Measurements from ENCODE around the gene AGAP1.

The AGAP1 gene

GRCh38 chr2:235623111-235623510 is 129.3 kb downstream of the AGAP1 start:
- H3K27me3 ChIP-seq (ENCODE audit: control insufficient read depth, insufficient read depth, low read length), result no peaks in the 10 kb centered on the region

GRCh38 chr2:235623752-235624151 is 129.9 kb downstream of the AGAP1 start:
- no peak overlapping the region for H3K4me3 ChIP-seq (ENCODE audit: low read depth, low read length)
- H3K36me3 ChIP-seq (ENCODE audit: control insufficient read depth, insufficient read depth, low read length), result no peaks in the 10 kb centered on the region
- H3K4me1 ChIP-seq (ENCODE audit: control insufficient read depth, insufficient read depth, low read length), result no peaks in the 10 kb centered on the region
- no peak overlapping the region for H3K27ac ChIP-seq (ENCODE audit: low read depth, low read length)
- no peaks in the 10 kb centered on the region for H3K27me3 ChIP-seq (ENCODE audit: control insufficient read depth, insufficient read depth, low read length)
- H3K9me3 ChIP-seq (ENCODE audit: control insufficient read depth, insufficient read depth, low read depth, low read length), result peaks cover 2% of the 10 kb centered on the region; the same call in 1 of the 2 replicates
- H3K9ac ChIP-seq (ENCODE audit: low read length), result no peak overlapping the region

More at GRCh38 chr2:235623111-235623510, 129.3 kb downstream of the AGAP1 start:
- no peak overlapping the region for H3K4me3 ChIP-seq (ENCODE audit: low read depth, low read length)
- no peak overlapping the region for H3K9ac ChIP-seq (ENCODE audit: low read length)
- no peaks in the 10 kb centered on the region for H3K36me3 ChIP-seq (ENCODE audit: control insufficient read depth, insufficient read depth, low read length)
- H3K4me1 ChIP-seq (ENCODE audit: control insufficient read depth, insufficient read depth, low read length), result no peaks in the 10 kb centered on the region
- H3K9me3 ChIP-seq (ENCODE audit: control insufficient read depth, insufficient read depth, low read depth, low read length), result peaks cover 4% of the 10 kb centered on the region; the same call in 1 of the 2 replicates
- H3K27ac ChIP-seq (ENCODE audit: low read depth, low read length), result no peak overlapping the region

GRCh38 chr2:235626658-235627057 is 132.8 kb downstream of the AGAP1 start:
- Histone ChIP-seq H3K4me1 (ENCODE audit: control insufficient read depth, insufficient read depth, low read length) (no peaks in the 10 kb centered on the region), H3K4me3 (ENCODE audit: low read depth, low read length) (no peak overlapping the region), H3K27ac (ENCODE audit: low read depth, low read length) (no peak overlapping the region), H3K9ac (ENCODE audit: low read length) (no peak overlapping the region), H3K36me3 (ENCODE audit: control insufficient read depth, insufficient read depth, low read length) (no peaks in the 10 kb centered on the region), H3K27me3 (ENCODE audit: control insufficient read depth, insufficient read depth, low read length) (no peaks in the 10 kb centered on the region), H3K9me3 (ENCODE audit: control insufficient read depth, insufficient read depth, low read depth, low read length) (no peaks in the 10 kb centered on the region)

- Histone ChIP-seq H3K27me3 (ENCODE audit: control insufficient read depth, insufficient read depth, low read length) (no peaks in the 10 kb centered on the region), H3K9ac (ENCODE audit: low read length) (no peak overlapping the region), H3K27ac (ENCODE audit: low read depth, low read length) (no peak overlapping the region), H3K4me3 (ENCODE audit: low read depth, low read length) (no peak overlapping the region), H3K36me3 (ENCODE audit: control insufficient read depth, insufficient read depth, low read length) (no peaks in the 10 kb centered on the region), H3K4me1 (ENCODE audit: control insufficient read depth, insufficient read depth, low read length) (no peaks in the 10 kb centered on the region), H3K9me3 (ENCODE audit: control insufficient read depth, insufficient read depth, low read depth, low read length) (no peaks in the 10 kb centered on the region)
These were observed 133.8 kb downstream of the AGAP1 start for GRCh38 chr2:235627682-235628081.

DNA sequence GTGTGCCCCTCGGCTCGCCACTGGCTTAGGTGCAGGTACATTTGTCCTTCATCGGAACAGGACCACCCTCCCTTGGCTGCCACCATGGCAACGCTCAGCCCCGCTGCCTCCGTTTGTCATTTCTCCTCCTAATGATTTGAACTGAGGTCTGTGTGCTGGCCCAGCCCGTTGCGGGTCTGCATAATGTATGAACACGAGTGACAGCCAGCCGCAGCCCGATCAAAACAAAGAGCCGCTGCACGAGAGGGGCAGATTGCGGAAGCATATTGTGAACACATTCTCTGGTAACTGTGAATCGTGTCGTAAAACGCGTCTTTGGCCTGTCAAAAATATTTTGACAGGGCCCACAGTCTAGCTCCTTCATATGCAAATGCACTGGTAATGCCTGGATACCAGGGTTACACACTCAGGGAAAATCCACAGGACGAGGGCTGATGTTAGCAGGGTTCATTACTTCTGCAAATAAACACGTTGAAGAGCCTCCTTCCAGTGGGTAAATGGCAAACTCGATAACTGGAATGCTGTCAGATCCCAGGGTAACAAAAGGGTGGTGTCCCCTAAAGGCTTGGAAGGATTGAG is 137.0 kb downstream of the AGAP1 start:
- Histone ChIP-seq H3K9ac (ENCODE audit: low read length) (no peak overlapping the region), H3K9me3 (ENCODE audit: control insufficient read depth, insufficient read depth, low read depth, low read length) (no peaks in the 10 kb centered on the region), H3K4me1 (ENCODE audit: control insufficient read depth, insufficient read depth, low read length) (peaks cover 3% of the 10 kb centered on the region), H3K27me3 (ENCODE audit: control insufficient read depth, insufficient read depth, low read length) (no peaks in the 10 kb centered on the region), H3K36me3 (ENCODE audit: control insufficient read depth, insufficient read depth, low read length) (no peaks in the 10 kb centered on the region), H3K4me3 (ENCODE audit: low read depth, low read length) (no peak overlapping the region), H3K27ac (ENCODE audit: low read depth, low read length) (no peak overlapping the region)

DNA sequence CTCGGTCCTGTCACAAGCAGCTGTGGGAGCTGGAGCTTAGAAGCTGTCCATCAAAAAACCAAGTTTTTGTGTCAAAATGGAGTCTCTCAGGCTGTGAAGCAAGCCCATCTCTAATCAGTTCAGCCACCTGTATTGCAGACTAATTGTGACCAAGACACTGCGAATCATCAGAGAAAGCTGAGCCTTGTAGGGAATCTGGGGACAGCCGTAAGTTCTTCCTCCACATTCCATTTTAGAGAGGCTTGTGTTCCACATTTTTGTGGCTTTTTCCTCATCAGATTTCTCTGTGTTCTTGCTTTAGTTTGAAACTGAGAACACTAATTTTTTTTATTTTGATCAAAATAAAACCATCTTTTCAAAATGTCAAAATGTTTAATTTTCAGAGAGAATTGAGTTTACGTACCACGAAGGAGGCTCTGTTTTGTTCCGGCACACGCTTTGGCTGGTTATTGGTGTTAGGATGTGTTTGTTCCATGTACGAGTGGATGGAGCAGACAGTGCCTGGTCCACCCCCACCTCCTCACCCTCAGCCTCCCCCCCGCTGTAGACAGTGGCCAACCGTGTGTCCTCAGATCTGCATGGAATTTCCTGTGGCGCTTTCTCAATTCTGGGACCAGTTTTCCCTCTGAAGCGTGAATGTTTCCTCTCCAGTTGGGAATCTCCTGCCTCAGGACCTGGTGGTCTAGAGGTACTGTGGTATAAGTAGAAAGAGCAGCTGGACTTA is 140.8 kb downstream of the AGAP1 start:
- H3K9ac ChIP-seq (ENCODE audit: low read length), result no peak overlapping the region

DNA sequence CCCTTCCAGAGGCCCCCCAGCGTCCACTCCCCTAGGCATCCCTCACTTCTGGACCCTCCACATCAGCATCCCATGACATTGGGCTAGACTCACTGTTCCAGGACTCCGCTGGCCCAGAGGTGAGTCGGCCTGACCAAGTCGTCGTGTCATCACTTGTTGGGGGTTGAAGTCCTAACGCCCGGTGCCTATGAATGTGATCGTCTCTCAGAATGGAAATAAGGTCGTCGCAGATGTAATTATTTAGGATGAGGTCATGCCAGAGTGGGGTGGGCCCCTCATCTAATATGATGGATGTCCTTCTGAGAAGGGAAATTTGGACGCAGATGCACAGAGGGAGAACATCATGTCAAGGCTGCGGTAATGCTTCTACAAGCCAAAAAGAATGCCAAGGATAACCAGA is 142.7 kb downstream of the AGAP1 start:
- Histone ChIP-seq H3K4me3 (ENCODE audit: low read depth, low read length) (no peak overlapping the region), H3K4me1 (ENCODE audit: control insufficient read depth, insufficient read depth, low read length) (peaks cover 37% of the 10 kb centered on the region), H3K9ac (ENCODE audit: low read length) (no peak overlapping the region), H3K9me3 (ENCODE audit: control insufficient read depth, insufficient read depth, low read depth, low read length) (no peaks in the 10 kb centered on the region), H3K27me3 (ENCODE audit: control insufficient read depth, insufficient read depth, low read length) (no peaks in the 10 kb centered on the region), H3K36me3 (ENCODE audit: control insufficient read depth, insufficient read depth, low read length) (no peaks in the 10 kb centered on the region), H3K27ac (ENCODE audit: low read depth, low read length) (no peak overlapping the region)

More for the DNA sequence above, 140.8 kb downstream of the AGAP1 start:
- H3K27me3 ChIP-seq (ENCODE audit: control insufficient read depth, insufficient read depth, low read length), result no peaks in the 10 kb centered on the region
- no peaks in the 10 kb centered on the region for H3K9me3 ChIP-seq (ENCODE audit: control insufficient read depth, insufficient read depth, low read depth, low read length)
- H3K36me3 ChIP-seq (ENCODE audit: control insufficient read depth, insufficient read depth, low read length), result no peaks in the 10 kb centered on the region
- H3K4me1 ChIP-seq (ENCODE audit: control insufficient read depth, insufficient read depth, low read length), result peaks cover 18% of the 10 kb centered on the region
- H3K27ac ChIP-seq (ENCODE audit: low read depth, low read length), result no peak overlapping the region
- H3K4me3 ChIP-seq (ENCODE audit: low read depth, low read length), result no peak overlapping the region

DNA sequence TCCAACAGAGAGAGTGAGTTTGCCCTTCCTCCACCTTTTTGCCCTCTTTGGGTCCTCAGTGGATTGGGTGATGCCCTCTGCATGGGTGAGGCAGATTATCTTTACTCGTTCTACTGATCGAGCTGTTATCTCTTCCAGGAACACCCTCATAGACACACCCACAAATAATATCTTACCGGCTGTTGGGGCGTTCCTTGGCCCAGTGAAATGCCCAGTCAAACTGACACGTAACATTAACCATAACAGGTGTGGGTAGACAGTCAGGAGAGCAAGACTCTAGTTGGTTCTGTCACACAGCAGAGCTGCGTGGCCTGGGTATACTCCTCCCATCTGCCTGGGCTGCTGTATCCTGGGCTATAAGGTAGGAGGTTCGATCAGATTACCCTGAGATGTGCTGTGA is 144.1 kb downstream of the AGAP1 start:
- H3K27me3 ChIP-seq (ENCODE audit: control insufficient read depth, insufficient read depth, low read length), result no peaks in the 10 kb centered on the region
- no peak overlapping the region for H3K9ac ChIP-seq (ENCODE audit: low read length)
- no peak overlapping the region for H3K4me3 ChIP-seq (ENCODE audit: low read depth, low read length)
- peaks cover 50% of the 10 kb centered on the region for H3K4me1 ChIP-seq (ENCODE audit: control insufficient read depth, insufficient read depth, low read length)
- no peaks in the 10 kb centered on the region for H3K36me3 ChIP-seq (ENCODE audit: control insufficient read depth, insufficient read depth, low read length)
- H3K27ac ChIP-seq (ENCODE audit: low read depth, low read length), result no peak overlapping the region
- H3K9me3 ChIP-seq (ENCODE audit: control insufficient read depth, insufficient read depth, low read depth, low read length), result no peaks in the 10 kb centered on the region

DNA sequence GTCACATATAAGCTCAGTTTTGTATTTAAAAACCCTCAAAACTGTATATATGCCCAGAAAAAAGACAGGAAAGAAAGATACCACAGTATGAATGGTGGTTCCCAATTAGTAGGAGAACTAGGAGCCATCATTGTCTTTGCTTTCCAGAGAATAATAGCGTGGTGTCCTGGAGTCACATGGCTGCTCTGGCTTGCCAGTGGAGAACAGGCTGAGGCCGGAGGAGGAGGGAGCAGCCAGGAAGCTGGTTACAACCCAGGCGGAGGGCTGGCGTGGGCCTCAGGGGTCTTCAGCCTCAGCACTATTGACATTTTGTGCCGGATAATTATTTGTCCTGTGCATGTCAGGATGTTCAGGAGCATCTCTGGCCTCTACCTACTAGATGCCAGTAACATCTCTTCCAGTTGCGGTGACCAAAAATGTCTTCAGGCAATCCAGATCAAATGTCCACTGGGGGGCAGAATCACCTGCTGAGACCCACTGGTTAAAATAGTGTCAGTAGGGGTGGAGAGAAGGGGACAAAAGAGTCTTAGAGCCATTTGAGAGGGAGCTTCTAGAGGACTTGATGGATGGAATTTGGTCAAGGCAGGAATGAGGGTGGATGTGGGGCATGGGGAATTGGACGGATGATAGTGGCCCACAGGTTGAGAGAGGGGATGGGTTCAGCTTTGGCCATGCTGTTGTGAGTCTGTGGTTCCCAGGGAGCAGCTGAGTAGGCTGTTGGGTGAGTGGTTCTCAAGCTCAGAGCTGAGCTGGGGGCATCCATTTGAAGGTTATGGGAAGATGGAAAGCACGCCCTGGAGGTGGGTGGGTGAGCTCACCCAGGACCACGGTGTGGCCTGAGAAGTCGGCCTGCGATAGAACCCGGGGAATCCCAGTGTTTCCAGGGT is 144.9 kb downstream of the AGAP1 start:
- Histone ChIP-seq H3K9me3 (ENCODE audit: control insufficient read depth, insufficient read depth, low read depth, low read length) (no peaks in the 10 kb centered on the region), H3K9ac (ENCODE audit: low read length) (no peak overlapping the region), H3K36me3 (ENCODE audit: control insufficient read depth, insufficient read depth, low read length) (no peaks in the 10 kb centered on the region), H3K4me3 (ENCODE audit: low read depth, low read length) (no peak overlapping the region), H3K27ac (ENCODE audit: low read depth, low read length) (no peak overlapping the region), H3K27me3 (ENCODE audit: control insufficient read depth, insufficient read depth, low read length) (no peaks in the 10 kb centered on the region), H3K4me1 (ENCODE audit: control insufficient read depth, insufficient read depth, low read length) (peaks cover 50% of the 10 kb centered on the region)

DNA sequence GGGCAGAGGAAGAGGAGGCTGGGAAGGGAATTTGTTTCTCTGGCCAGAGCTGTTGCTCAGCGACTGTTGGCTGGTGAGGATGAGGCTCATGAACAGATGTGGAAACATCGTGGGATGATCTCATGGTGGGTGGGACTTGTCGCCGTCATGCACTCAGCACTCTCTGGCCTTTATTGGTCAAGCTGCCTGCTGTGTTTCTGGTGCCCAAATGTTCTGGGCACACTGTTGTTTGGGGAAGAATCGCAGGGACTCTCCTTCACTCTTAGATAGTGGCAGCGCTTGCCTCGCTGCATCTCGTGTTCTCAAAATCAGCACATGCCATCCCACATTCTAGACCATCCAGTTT is 145.6 kb downstream of the AGAP1 start:
- Histone ChIP-seq H3K27ac (ENCODE audit: low read depth, low read length) (no peak overlapping the region), H3K36me3 (ENCODE audit: control insufficient read depth, insufficient read depth, low read length) (no peaks in the 10 kb centered on the region), H3K9ac (ENCODE audit: low read length) (no peak overlapping the region), H3K9me3 (ENCODE audit: control insufficient read depth, insufficient read depth, low read depth, low read length) (no peaks in the 10 kb centered on the region), H3K4me3 (ENCODE audit: low read depth, low read length) (no peak overlapping the region), H3K4me1 (ENCODE audit: control insufficient read depth, insufficient read depth, low read length) (peaks cover 47% of the 10 kb centered on the region), H3K27me3 (ENCODE audit: control insufficient read depth, insufficient read depth, low read length) (no peaks in the 10 kb centered on the region)

DNA sequence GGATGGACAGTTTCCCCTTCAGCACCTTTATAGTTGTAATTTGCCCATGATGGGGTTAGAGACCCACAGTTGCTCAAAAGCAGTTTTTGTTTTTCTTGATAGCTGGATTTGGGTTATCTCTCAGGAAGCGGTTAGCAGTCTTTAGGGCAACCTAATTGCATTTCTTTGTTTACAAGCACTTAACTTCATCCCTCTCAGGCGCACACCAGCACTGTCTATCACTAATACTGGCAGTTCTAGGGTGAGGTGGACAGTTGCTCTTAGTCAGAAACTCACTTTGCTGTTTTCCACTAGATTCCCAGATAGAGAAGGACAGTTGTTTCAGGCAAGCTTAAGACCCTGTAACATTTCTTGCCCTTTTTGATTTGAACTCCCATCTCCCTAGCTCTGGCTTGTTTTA is 146.0 kb downstream of the AGAP1 start:
- no peaks in the 10 kb centered on the region for H3K36me3 ChIP-seq (ENCODE audit: control insufficient read depth, insufficient read depth, low read length)
- no peaks in the 10 kb centered on the region for H3K27me3 ChIP-seq (ENCODE audit: control insufficient read depth, insufficient read depth, low read length)
- H3K4me3 ChIP-seq (ENCODE audit: low read depth, low read length), result no peak overlapping the region
- no peak overlapping the region for H3K9ac ChIP-seq (ENCODE audit: low read length)
- H3K9me3 ChIP-seq (ENCODE audit: control insufficient read depth, insufficient read depth, low read depth, low read length), result no peaks in the 10 kb centered on the region
- H3K27ac ChIP-seq (ENCODE audit: low read depth, low read length), result no peak overlapping the region
- H3K4me1 ChIP-seq (ENCODE audit: control insufficient read depth, insufficient read depth, low read length), result peaks cover 47% of the 10 kb centered on the region

All from HUES6 (cell line).